ENCODE data around the gene GALNT5.
"Not testable (repeated sequence)": the region's sequence is repeated elsewhere in the genome, so short reads cannot be mapped to it uniquely, and the experiment has no call there.

Gene GALNT5, protein sequence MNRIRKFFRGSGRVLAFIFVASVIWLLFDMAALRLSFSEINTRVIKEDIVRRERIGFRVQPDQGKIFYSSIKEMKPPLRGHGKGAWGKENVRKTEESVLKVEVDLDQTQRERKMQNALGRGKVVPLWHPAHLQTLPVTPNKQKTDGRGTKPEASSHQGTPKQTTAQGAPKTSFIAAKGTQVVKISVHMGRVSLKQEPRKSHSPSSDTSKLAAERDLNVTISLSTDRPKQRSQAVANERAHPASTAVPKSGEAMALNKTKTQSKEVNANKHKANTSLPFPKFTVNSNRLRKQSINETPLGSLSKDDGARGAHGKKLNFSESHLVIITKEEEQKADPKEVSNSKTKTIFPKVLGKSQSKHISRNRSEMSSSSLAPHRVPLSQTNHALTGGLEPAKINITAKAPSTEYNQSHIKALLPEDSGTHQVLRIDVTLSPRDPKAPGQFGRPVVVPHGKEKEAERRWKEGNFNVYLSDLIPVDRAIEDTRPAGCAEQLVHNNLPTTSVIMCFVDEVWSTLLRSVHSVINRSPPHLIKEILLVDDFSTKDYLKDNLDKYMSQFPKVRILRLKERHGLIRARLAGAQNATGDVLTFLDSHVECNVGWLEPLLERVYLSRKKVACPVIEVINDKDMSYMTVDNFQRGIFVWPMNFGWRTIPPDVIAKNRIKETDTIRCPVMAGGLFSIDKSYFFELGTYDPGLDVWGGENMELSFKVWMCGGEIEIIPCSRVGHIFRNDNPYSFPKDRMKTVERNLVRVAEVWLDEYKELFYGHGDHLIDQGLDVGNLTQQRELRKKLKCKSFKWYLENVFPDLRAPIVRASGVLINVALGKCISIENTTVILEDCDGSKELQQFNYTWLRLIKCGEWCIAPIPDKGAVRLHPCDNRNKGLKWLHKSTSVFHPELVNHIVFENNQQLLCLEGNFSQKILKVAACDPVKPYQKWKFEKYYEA

GRCh38 chr2:157257312-157258252 lies at the start of gene GALNT5:
GALNT5 (plus strand) TSS chr2:157257705; CDS start chr2:157258083, 378 bp downstream.
- DNase-seq, result peak; percentile 9

GRCh38 chr2:157216286-157216965 lies 41.1 kb upstream of the GALNT5 start:
- no peak for DNase-seq

GRCh38 chr2:157217409-157217808 lies 40.1 kb upstream of the GALNT5 start:
- DNase-seq, result no peak

DNA sequence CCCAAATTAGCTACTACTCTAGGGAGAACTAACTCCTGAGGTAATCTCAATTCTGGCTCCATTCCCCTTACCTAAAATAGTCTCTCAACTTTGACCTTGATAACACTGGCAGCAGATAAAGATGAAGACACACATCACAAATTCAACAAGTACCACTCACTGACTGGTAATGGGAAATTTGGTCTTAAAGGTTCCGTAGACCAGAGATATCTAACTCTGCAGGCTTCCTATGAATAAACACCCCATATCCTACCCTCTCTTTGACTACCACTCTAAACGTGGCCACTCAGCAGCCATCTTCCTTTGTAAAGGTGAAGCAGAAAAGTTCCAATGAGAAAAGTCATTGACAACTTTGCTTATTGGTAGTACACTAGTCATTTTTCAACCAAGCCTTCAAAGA lies 38.6 kb upstream of the GALNT5 start:
- DNase-seq, result no peak

GRCh38 chr2:157220502-157220901 lies 37.0 kb upstream of the GALNT5 start:
- no peak for DNase-seq

GRCh38 chr2:157221394-157221988 lies 36.0 kb upstream of the GALNT5 start:
- DNase-seq, result no peak

DNA sequence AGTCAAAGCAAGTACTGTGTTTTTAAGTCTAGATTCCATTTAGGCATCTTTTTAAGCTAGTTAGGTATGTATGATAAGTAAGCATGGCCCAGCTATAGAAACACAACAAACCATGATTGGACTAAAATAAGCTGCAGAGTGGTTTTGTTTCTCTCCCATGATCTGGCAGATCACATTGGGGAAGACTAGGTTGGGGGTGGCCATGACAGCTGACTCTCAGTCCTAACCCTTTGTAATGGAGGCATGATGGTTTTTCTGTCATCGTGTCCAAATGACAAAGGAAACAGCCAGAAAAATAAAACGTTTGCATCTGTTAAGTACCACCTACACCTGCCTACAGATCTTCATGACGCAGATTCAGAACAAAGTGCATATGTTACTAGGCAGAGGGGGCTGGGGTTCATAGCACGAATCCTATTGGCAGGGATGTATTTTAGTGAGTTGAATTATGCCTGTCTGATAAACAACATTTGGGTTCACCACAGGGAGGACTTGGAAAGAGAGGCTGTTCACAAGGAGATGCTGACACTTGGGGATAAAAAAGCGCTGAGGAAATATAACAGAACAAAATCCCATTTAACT lies 33.8 kb upstream of the GALNT5 start:
- DNase-seq, result no peak

GRCh38 chr2:157224448-157224847 lies 33.1 kb upstream of the GALNT5 start:
- not testable (repeated sequence) for DNase-seq

GRCh38 chr2:157227592-157227991 lies 29.9 kb upstream of the GALNT5 start:
- no peak for DNase-seq

- DNase-seq, result no peak
Measured at GRCh38 chr2:157228946-157229345, 28.6 kb upstream of the GALNT5 start.

GRCh38 chr2:157229572-157229971 lies 27.9 kb upstream of the GALNT5 start:
- no peak for DNase-seq

DNA sequence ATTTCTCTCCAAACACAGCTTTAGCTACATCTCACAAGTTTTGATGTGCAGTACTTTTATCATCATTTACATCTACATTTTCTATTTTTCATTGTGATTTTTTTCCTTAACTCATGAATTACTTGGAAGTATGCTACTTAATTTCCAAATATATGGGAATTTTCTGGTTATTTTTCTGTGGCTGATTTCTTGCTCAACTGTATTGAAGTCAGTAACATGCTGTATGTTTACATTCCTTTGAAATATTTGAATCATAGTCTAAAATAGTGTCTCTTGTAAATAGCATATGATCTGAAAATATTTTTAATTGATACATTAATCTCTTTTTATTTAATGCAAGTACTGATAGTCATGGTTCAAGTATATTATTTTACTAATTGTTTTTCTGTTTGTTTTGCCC lies 26.0 kb upstream of the GALNT5 start:
- no peak for DNase-seq

DNA sequence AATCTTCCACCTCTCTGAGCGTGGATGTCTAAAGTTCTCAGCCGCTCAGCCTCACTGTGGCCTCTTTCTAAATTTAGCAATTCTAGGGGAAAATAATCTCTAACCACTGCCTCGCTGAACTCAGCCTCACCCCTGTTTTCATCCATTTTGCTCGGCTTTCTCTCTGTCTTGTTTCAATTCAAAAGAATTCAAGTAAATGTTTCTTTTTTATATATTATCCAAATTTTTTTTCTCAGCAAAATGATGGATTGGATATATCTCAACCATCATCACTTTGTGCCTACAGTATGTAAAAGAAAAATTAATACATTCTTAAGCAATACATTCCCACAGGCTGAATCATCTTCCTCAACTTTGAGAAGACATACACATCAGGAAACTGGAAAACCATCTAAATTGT lies 24.0 kb upstream of the GALNT5 start:
- no peak for DNase-seq

GRCh38 chr2:157236404-157236803 lies 21.1 kb upstream of the GALNT5 start:
- DNase-seq, result no peak

GRCh38 chr2:157238296-157238695 lies 19.2 kb upstream of the GALNT5 start:
- DNase-seq, result no peak

DNA sequence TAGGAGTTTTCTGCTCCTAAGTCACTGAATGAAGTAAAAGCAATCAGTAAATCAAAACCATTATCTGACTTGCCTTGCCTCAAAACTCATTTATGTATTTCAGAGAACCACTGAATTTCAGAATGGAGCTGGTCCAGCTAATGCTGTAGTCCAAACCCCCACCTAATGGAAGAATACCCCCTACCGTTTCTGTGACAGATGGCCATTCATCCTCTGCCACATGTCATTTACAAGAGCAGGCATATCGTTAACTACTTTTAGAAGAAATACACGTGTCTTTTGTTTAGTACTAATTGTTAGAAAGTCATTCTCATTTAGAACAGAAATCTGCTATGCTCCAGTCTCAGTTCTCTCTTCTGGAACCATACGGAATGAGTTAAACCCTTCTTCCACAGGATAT lies 12.8 kb upstream of the GALNT5 start:
- DNase-seq, result no peak

DNA sequence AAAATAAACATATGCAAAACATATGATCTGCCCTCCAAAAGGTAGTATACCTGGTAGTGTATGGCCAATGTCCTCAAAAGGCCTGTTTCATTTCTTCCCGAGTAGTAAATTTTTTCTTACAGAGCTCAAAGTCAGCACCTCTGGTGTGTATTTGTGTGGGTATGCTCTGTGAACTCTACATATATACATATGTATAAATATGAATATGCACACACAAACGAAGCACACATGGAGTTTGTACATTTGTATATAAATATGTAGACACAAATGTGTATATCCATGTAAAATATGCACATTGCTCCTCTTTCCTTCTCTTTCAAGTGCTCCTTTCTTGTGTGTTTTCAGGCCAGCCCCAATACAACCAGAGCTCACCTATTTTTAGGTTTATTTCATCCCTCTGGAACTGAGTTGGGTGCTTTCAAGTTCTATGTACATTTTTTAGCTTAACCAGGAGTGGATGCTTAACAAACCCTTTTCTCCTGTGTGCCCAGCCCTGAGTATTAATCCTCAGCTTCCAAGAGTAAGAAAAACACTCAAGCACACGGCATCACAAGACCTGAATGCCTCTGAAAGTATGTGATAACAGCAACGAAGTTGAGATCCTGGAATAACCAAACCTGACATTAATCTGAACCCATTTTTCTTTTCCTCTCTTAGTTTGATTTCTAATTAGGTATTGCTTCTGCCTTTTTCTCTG lies 12.2 kb upstream of the GALNT5 start:
- DNase-seq, result no peak

DNA sequence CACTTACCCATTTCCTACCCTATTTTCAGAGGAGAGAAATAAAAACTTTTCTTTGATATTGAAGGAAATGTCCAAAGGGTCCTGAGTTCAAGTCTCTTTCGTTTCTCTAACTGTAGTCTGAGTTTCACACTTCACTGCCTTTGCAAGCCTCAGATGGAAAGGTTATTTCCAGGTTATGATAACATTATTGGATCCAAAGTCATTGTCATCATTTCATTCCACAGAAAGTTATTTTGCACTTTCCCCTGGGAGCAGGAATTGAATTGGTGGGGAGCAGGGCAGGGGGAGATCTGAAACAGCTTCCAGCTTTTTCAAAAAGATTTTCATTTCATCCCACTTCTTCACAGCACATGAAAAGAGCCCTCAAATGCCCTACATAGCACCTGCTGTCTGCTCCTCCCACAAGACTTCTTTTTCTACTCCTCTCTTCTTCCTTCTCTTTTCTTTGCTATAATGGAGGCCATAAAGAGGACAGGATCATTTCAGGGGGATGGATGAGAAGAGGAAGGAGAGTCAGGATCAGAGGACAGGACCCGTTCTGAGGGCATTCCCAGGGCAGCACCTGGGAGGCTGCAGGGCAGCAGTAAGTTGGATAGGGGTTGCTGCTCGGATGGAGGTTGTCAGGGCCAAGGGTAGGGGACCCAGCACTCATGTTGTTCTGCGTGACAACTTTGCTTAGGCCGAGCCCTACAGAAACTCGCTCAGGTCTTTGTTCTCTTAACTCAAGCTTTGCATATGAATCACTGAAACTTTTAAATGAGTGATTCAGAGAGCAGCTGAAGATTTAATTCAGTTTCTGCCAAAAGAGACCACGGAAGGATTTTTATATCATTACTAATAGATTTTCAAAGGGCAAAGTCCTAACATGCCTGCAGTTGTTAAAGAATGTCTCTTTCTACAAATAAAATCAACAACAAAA lies 11.4 kb upstream of the GALNT5 start:
- DNase-seq, result no peak

DNA sequence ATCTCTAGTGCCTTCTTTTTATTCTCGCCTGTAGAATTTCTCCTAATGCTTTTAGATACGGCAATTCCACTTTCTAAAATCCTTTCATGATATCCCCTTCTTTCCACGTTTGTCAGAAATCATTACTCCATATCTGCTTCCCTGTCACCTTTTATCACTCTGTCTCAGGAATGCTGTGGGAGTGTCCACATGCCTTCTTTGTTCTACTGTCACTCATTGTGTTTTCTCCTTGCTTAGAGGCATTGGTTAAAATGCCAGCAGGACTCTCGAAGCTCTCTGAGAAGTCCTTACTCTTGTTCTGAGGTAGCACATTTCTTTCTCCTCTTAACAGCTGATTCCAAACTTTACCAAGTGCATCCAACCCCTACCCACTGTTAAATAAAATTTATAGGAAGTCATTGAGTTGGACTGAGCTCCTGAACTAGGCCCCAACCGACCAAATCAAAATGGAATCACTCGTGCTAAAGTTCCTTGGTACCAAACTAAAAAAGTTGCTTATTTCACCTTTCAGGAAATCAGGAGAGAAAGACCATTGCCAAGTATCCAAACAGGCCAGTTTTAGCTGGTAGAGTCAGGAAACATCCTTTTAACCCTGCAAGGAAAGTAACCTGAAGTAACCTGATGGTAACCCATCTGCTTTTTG lies 10.6 kb upstream of the GALNT5 start:
- no peak for DNase-seq
